ENCODE data around the gene KANSL1.

Gene KANSL1

DNA sequence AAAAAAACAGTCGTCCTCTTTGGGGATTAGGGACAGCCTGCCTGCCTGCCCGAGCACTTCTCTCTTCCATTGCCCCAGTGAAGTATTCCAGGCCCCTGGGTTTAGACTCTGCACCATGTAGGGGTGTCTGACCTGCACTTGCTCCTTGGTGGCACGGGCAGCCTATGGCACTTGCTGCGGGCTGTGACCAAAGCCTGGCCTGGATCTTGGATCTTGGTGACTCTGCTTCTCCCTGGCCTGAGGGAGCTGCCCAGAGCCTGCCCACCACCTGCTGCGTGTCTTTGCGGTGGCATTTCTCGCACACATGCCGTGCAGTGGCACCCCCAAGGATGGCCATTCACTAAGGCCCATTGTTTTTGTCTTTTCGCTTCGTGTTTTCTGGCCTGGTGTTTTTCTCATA lies 200.3 kb downstream of the KANSL1 start:
- no peak for DNase-seq

GRCh38 chr17:45992175-45992574 lies 201.1 kb downstream of the KANSL1 start:
- DNase-seq: no peak

DNA sequence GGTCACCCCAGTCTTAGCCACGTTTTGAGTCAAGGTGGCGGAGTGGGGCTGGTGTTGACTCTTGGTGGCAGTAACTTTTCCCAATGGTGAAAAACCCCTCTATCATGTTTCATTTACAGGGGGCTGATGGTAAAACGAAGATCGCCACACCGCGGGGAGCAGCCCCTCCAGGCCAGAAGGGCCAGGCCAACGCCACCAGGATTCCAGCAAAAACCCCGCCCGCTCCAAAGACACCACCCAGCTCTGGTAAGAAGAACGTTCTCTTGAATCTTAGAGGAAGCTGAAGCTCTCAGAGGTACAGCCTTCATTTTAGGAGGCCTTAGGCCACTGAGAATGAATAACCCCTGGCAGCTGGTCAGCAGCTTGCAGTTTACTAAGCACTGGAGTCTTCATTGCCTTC lies 201.9 kb downstream of the KANSL1 start:
- no peak for DNase-seq

- no peak for DNase-seq
These were observed 202.3 kb downstream of the KANSL1 start for GRCh38 chr17:45990886-45991285.

- no peak for DNase-seq
These were observed 203.5 kb downstream of the KANSL1 start for GRCh38 chr17:45989759-45990158.

DNA sequence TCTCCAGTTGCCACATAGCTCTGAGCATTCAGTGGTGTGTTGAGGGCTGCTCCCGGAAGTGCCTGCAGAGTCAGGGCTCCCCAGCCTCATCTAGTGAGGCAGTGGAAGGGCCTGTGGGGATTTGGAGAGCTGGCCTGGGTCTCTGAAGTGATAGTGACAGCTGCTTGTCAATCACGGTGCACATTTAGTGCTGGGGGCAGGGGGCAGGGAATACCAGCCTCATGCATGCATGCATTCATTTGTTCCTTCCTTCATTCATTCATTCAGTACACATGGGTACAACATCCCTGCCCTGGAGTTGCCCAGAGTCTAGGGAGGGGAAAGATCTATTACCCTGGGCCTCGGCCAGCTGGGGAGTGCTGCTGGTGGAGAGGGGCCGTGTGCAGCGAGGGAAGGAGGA lies 205.5 kb downstream of the KANSL1 start:
- DNase-seq: no peak

GRCh38 chr17:45986056-45986455 lies 207.2 kb downstream of the KANSL1 start:
- no peak for DNase-seq

- DNase-seq: no peak
These were observed 207.8 kb downstream of the KANSL1 start for GRCh38 chr17:45985447-45985846.

GRCh38 chr17:45984368-45984767 lies 208.9 kb downstream of the KANSL1 start:
- no peak for DNase-seq

- DNase-seq: no peak
These were observed 209.5 kb downstream of the KANSL1 start for GRCh38 chr17:45983614-45984310.

GRCh38 chr17:45982791-45983613 lies 210.2 kb downstream of the KANSL1 start:
- DNase-seq: no peak

- DNase-seq: no peak
These were observed 211.9 kb downstream of the KANSL1 start for GRCh38 chr17:45981306-45981705.

- DNase-seq: no peak
These were observed 212.4 kb downstream of the KANSL1 start for GRCh38 chr17:45980855-45981254.
